GM19455 (cell line): ENCODE data around the gene MYO5A.
"Not testable (repeated sequence)": the region's sequence is repeated elsewhere in the genome, so short reads cannot be mapped to it uniquely, and the experiment has no call there.

Source experiments
- ATAC-seq: cut with Tn5 transposase; IDR thresholded peaks from one replicate; pipeline ENCODE4 v1.9.1; 2021; ENCODE audit not compliant: unreplicated experiment

MYO5A gene

DNA sequence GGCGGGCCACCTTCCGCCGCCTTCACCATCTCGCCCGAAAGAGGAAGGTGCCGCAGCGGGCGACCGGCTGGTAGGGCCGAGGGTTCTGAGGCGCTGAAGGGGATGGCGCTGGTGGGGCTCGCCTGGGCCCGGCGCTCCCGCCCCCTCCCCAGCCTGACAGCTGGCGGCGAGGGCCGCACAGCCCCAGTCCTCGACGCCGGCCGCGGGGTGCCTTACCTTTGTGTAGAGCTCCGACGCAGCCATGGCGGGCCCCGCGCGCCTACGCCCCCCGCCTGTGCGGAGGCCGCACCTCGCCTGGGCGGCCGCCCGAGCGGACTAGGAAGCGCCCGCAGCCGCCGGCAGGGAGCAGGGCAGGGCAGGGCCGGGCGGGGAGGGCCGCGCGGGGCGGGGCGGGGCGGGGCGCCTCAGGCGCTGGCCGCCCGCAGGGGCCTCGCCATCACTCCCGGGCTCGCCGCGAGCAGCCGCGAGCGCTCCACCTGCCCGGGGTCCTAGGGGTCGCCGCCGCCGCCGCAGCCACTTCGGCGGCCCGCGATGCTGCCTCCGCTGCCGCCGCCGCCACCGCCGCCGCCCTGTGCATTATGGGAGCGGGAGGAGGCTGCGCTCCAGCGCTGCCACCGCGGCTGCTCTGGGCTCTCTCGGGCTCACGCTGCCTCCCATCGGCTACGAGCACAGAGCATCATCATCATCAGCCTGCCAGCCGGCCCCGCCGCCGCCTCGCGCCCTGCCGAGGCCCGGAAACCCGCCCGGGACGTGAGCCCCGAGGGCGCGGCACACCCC, at the start of gene MYO5A:
Gene MYO5A, minus strand, starts transcription at position 317 of the 777 bp plus-strand sequence. Its CDS starts 74 bp downstream, at position 243.
- peak; percentile 84 for ATAC-seq

GRCh38 chr15:52576692-52577091, 48.0 kb upstream of the MYO5A start:
- ATAC-seq = no peak

DNA sequence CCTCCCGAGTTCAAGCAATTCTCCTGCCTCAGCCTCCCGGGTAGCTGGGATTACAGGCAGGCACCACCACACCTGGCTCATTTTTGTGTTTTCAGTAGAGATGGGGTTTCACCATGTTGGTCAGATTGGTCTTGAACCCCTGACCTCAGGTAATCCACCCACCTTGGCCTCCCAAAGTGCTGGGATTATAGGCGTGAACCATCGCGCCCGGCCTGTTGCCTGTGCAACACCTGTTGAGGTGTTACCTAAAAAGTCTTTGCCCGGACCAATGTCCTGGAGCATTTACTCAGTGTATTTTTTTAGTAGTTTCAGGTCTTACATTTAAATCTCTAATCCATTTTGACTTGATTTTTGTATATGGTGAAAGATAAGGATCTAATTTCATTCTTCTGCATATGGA, 46.9 kb upstream of the MYO5A start:
- ATAC-seq = not testable (repeated sequence)

DNA sequence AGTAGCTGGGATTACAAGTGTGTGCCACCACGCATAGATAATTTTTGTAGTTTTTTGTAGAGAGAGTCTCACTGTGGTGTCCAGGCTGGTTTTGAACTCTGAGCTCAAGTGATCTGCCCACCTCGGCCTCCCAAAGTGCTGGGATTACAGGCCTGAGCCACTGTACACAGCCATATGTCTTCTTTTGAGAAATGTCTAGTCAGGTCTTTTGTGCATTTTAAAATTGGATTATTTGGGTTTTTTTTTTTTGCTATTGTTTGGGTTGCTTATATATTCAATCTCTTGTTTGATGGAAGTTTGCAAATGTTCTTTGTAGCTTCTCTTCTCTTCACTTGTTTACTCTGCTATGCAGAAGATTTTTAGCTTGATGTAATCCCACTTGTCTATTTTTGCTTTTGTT, 46.4 kb upstream of the MYO5A start:
- no peak for ATAC-seq

DNA sequence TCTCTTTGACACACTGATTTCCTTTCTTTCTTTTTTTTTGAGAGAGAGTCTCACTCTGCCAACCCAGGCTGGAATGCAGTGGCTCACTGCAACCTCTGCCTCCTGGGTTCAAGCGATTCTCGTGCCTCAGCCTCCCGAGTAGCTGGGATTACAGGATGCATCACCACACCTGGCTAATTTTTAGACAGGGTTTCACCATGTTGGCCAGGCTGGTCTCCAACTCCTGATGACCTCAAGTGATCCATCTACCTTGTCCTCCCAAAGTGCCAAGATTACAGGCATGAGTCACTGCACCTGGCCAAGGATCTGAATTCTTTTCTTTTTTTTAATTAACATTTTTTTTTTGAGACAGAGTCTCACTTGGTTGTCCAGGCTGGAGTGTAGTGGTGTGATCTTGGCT, 45.9 kb upstream of the MYO5A start:
- ATAC-seq = not testable (repeated sequence)

DNA sequence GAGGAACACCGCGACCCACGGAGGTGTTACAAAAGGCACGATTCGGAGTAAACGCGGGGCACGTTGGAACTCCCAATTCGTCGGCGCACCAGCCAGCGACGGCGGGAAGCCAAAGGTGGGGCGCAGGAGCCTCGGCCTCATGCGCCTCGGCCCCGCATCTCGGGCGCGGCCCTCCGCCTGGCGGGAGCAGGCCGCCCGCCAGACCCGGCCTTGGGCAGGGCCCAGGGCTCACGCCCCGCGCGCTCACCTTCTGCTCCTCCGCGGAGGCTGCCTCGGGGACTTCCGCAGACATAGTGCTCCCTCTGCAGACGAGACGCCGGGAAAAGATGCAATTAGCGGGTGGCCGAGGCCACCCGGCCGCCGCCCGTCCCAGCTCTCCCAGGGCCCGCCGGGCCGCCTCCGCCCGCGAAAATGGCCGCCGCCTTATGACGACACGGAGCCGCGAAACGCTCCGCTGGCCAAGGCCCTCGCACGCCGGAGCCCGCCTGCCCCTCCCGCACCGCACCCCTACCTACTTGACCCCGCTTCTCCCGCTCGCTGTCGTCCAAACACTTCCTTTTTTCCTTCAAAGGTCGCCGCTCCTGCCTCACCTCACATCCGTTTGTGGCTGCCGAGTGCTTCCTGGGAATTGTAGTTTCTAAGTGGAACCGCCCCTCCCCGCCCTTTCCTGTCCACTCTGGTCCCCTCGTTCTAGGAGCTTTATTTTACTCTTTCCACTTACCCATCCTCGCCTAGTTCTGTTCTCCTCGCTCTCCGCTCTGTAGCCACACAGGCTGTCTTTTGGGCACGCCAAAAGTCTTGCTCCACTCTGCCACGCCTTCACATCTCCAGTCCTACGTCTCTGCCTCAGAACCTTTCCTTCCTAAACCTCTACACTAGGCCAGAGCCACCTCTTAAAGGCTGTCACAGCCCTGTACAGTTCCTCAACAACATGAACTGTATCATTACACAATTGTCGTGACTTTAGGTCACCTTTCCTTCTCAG, 40.2 kb upstream of the MYO5A start, which contains the start of gene ARPP19:
Gene ARPP19, minus strand, starts transcription at position 430 of the 985 bp plus-strand sequence. Its CDS starts 138 bp downstream, at position 292.
- peak; percentile 67 for ATAC-seq

GRCh38 chr15:52567871-52568600, 39.4 kb upstream of the MYO5A start:
- no peak for ATAC-seq

GRCh38 chr15:52566889-52567288, 38.2 kb upstream of the MYO5A start:
- ATAC-seq = no peak

GRCh38 chr15:52565417-52566358, 37.0 kb upstream of the MYO5A start:
- ATAC-seq = peak; percentile 43

- no peak for ATAC-seq
Measured at GRCh38 chr15:52563501-52564060, 34.9 kb upstream of the MYO5A start.

GRCh38 chr15:52559575-52559974, 30.9 kb upstream of the MYO5A start:
- ATAC-seq = no peak

- no peak for ATAC-seq
Measured at GRCh38 chr15:52559022-52559421, 30.3 kb upstream of the MYO5A start.

- peak; percentile 71 for ATAC-seq
Measured at GRCh38 chr15:52558196-52558595, 29.5 kb upstream of the MYO5A start.

DNA sequence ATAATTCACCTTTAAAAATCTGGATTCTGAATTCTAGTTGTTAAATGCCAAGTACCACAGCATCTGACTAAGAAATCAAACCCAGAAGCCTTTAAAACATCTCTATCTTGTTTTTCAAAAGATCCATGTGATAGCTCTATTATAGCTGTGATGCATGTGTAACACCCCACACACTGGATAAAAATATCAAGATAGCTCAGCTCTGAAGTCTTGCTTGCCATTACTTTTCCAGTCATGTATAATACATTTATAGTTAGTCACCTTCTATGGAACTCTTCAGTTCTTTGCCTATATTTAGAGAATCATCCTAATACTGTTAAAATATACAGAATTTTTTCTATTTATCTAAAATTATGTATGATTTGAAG, 28.6 kb upstream of the MYO5A start:
- ATAC-seq = no peak

DNA sequence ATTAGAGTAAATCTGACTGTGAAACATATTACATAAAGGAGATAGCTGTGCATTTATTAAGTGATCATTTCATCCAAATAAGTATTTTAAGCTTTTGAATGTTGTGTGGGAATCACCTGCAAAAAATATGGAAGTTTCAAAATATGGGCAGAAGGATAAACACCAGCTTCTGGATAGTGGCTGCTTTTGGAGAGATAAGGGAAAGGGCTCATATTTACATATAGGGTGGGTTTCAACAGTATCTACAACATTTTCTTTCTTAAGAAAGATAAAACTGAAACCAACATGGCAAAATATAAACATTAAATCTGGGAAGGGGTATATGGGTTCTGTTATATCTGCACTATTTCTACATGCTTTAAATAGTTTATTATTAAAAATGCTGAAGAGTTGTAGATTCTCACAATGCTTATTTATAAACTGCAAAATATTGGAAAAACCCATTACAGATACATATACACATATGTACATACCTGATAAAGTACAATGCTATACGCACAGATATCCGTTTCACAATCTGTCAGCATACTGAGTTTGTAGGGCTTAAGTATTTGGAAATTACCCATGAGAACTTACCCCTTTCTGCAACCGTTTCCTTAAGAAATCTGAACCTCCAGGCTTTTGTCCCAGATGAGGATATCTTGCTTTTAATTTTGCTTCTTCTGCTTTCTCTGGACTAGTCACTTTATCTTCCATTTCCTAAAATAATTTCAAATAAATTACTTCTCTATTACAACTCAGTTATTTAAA, 28.0 kb upstream of the MYO5A start:
- ATAC-seq = no peak

- no peak for ATAC-seq
Measured at GRCh38 chr15:52552303-52552702, 23.6 kb upstream of the MYO5A start.

- no peak for ATAC-seq
Measured at GRCh38 chr15:52551762-52552161, 23.1 kb upstream of the MYO5A start.

DNA sequence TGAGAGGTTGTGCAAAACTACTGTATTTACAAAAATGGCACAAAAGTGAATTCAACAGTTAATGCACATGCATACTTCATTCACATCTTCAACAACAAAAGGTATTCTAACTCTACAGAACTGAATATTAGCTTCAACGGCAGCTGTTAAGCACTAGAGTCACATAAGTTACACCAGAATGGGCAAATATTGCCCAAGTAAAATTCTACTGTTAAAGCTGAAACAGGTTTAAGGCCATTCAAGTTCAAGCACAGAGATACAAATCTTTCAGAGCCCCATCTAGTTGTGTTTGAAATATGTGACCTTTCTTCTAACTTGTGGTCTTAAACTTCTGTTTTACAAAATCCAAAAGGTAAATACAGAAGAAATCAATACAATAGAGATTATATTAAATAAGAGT, 22.5 kb upstream of the MYO5A start:
- ATAC-seq = not testable (repeated sequence)
